ENCODE results near the gene DEAF1.
"Not testable (repeated sequence)": the region's sequence is repeated elsewhere in the genome, so short reads cannot be mapped to it uniquely, and the experiment has no call there.

The DEAF1 gene

DNA sequence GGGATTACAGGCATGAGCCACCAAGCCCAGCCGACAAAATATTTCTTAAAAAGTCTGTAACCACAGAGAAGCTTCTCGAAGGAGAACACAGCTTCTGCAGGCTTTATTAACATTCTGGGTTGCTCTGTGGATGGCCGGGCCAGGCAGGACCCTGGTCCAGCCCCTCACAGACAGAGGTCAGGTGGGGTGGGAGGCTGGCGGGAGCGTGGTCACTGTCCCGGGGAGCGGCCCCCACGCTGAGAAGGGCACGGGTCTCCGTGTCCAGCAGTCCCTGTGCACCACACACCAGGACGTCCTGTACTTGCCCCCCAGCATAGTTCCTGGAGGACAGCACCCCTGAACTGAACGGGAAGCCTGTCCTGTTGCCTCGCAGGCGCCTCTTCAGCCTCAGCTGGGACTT, 38.6 kb downstream of the DEAF1 start:
- no peak overlapping the region for H3K9ac ChIP-seq (ENCODE audit: low read depth, low read length, poor library complexity, severe bottlenecking)
- no peak overlapping the region for H3K4me3 ChIP-seq (ENCODE audit: low read length, poor library complexity, severe bottlenecking)
- H3K9me3 ChIP-seq (ENCODE audit: insufficient read depth, low read depth, low read length), result no peaks in the 10 kb centered on the region
- no peak for TF ChIP-seq EZH2phosphoT487 (IDR thresholded peaks at IDR 0.05; ENCODE audit: borderline replicate concordance)
- TF ChIP-seq, protein P1, sequence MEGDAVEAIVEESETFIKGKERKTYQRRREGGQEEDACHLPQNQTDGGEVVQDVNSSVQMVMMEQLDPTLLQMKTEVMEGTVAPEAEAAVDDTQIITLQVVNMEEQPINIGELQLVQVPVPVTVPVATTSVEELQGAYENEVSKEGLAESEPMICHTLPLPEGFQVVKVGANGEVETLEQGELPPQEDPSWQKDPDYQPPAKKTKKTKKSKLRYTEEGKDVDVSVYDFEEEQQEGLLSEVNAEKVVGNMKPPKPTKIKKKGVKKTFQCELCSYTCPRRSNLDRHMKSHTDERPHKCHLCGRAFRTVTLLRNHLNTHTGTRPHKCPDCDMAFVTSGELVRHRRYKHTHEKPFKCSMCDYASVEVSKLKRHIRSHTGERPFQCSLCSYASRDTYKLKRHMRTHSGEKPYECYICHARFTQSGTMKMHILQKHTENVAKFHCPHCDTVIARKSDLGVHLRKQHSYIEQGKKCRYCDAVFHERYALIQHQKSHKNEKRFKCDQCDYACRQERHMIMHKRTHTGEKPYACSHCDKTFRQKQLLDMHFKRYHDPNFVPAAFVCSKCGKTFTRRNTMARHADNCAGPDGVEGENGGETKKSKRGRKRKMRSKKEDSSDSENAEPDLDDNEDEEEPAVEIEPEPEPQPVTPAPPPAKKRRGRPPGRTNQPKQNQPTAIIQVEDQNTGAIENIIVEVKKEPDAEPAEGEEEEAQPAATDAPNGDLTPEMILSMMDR (conservative IDR thresholded peaks at IDR 0.05; ENCODE audit: low read length), result no peak
- H3K36me3 ChIP-seq (ENCODE audit: insufficient read depth, low read length), result peaks cover 49% of the 10 kb centered on the region; the same call in 1 of the 2 replicates
- H3K27me3 ChIP-seq (ENCODE audit: insufficient read depth, low read length, poor library complexity, severe bottlenecking), result no peaks in the 10 kb centered on the region
- H3K79me2 ChIP-seq (ENCODE audit: insufficient read depth, low read length), result no peaks in the 10 kb centered on the region
- no peak overlapping the region for H2AFZ ChIP-seq (ENCODE audit: low read length)
- H3K4me1 ChIP-seq (ENCODE audit: insufficient read depth, low read length, poor library complexity, severe bottlenecking), result no peaks in the 10 kb centered on the region
- no peak overlapping the region for H3K4me2 ChIP-seq (ENCODE audit: low read depth, low read length, poor library complexity, severe bottlenecking)
- H3F3A ChIP-seq (ENCODE audit: low read depth), result no peaks in the 10 kb centered on the region
- H4K20me1 ChIP-seq (ENCODE audit: insufficient read depth, low read length, poor library complexity, severe bottlenecking), result no peaks in the 10 kb centered on the region
- no peaks in the 10 kb centered on the region for H3K9me2 ChIP-seq (replicated peaks; ENCODE audit: low read depth, low read length)

DNA sequence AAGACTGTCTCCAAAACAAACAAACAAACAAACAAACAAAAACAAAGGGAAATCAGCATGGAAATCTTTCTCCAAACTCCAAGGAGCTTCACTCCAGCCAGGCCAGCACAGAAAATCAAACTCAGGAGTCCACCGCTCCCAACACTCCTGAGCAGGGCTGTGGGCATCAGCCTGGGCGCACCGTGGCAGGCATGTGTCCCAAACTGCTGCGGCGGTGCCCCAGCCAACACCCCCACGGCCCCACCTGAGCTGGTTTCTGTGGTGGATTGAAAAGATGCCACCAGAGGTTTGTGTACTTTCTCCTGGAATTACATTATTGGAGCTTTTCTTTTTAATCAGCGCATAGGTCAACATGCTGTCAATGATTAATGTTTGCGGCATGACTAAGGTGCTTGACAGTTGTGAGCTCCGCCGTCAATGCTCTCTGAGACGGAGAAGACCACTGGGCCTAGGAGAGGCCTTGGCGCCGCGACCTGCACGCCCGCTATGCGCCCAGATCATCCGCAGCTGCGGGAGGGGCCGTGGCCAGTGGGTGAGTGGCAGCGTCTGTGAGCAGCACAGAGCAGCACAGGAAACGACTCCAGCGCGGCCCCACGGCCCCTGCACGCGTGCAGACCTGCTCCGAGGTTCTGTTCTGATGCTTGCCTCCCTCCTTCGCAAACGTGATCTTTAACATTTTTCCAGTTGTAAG, 39.8 kb downstream of the DEAF1 start:
- H3K4me2 ChIP-seq (ENCODE audit: low read depth, low read length, poor library complexity, severe bottlenecking), result no peak overlapping the region
- no peaks in the 10 kb centered on the region for H3F3A ChIP-seq (ENCODE audit: low read depth)
- TF ChIP-seq EZH2phosphoT487 (IDR thresholded peaks at IDR 0.05; ENCODE audit: borderline replicate concordance), result no peak
- TF ChIP-seq, protein P1 (conservative IDR thresholded peaks at IDR 0.05; ENCODE audit: low read length), result no peak
- H3K36me3 ChIP-seq (ENCODE audit: insufficient read depth, low read length), result peaks cover 53% of the 10 kb centered on the region; the same call in 1 of the 2 replicates
- H4K20me1 ChIP-seq (ENCODE audit: insufficient read depth, low read length, poor library complexity, severe bottlenecking), result no peaks in the 10 kb centered on the region
- H3K9me3 ChIP-seq (ENCODE audit: insufficient read depth, low read depth, low read length), result no peaks in the 10 kb centered on the region
- H3K4me1 ChIP-seq (ENCODE audit: insufficient read depth, low read length, poor library complexity, severe bottlenecking), result no peaks in the 10 kb centered on the region
- no peak overlapping the region for H3K9ac ChIP-seq (ENCODE audit: low read depth, low read length, poor library complexity, severe bottlenecking)
- no peak overlapping the region for H3K4me3 ChIP-seq (ENCODE audit: low read length, poor library complexity, severe bottlenecking)
- no peaks in the 10 kb centered on the region for H3K9me2 ChIP-seq (replicated peaks; ENCODE audit: low read depth, low read length)
- no peaks in the 10 kb centered on the region for H3K27me3 ChIP-seq (ENCODE audit: insufficient read depth, low read length, poor library complexity, severe bottlenecking)
- H2AFZ ChIP-seq (ENCODE audit: low read length), result no peak overlapping the region
- H3K79me2 ChIP-seq (ENCODE audit: insufficient read depth, low read length), result no peaks in the 10 kb centered on the region

DNA sequence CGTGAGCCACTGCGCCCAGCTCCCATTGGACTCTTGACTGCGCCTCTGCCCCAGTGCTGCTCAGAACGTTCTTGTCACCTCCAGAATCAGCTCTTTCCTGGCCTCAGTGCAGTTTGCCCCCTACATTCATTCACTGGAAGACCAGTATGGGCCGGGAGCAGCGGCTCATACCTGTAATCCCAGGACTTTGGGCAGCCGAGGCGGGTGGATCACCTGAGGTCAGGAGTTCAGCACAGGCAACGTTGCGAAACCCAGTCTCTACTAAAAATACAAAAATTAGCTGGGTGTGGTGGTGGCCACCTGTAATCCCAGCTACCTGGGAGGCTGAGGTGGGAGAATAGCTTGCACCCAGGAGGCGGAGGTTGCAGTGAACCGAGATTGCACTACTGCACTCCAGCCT, 40.6 kb downstream of the DEAF1 start:
- not testable (repeated sequence) for H3F3A ChIP-seq (ENCODE audit: low read depth)
- H3K36me3 ChIP-seq (ENCODE audit: insufficient read depth, low read length), result peaks cover 51% of the 10 kb centered on the region; the same call in 1 of the 2 replicates

DNA sequence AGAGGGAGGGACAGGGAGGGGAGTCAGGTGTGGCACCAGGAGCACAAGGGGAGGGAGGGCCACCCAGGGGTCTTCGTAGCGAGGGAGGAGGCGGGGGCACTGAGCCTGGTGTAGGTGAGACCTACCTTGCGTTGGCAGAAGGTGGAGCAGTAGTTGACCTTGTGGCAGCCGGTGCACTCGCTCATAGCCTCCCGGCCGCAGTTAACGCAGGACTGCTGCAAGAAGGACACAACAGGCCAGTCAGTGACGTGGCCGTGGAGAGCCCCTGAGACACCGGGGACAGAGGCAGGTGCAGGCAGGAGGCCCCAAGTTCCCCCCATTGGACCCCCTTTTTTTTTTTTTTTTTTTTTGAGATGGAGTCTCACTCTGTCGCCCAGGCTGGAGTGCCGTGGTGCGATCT, 41.2 kb downstream of the DEAF1 start:
- Histone ChIP-seq H2AFZ (ENCODE audit: low read length) (no peak overlapping the region), H3K4me2 (ENCODE audit: low read depth, low read length, poor library complexity, severe bottlenecking) (no peak overlapping the region), H3K9me2 (replicated peaks; ENCODE audit: low read depth, low read length) (no peaks in the 10 kb centered on the region), H3K4me1 (ENCODE audit: insufficient read depth, low read length, poor library complexity, severe bottlenecking) (no peaks in the 10 kb centered on the region), H3F3A (ENCODE audit: low read depth) (no peaks in the 10 kb centered on the region), H3K36me3 (ENCODE audit: insufficient read depth, low read length) (peaks cover 48% of the 10 kb centered on the region; the same call in 1 of the 2 replicates), H4K20me1 (ENCODE audit: insufficient read depth, low read length, poor library complexity, severe bottlenecking) (no peaks in the 10 kb centered on the region), H3K4me3 (ENCODE audit: low read length, poor library complexity, severe bottlenecking) (no peak overlapping the region), H3K9ac (ENCODE audit: low read depth, low read length, poor library complexity, severe bottlenecking) (no peak overlapping the region), H3K27me3 (ENCODE audit: insufficient read depth, low read length, poor library complexity, severe bottlenecking) (no peaks in the 10 kb centered on the region), H3K79me2 (ENCODE audit: insufficient read depth, low read length) (no peaks in the 10 kb centered on the region), H3K9me3 (ENCODE audit: insufficient read depth, low read depth, low read length) (no peaks in the 10 kb centered on the region)
- TF ChIP-seq EZH2phosphoT487 (IDR thresholded peaks at IDR 0.05; ENCODE audit: borderline replicate concordance), result no peak
- TF ChIP-seq, protein P1 (conservative IDR thresholded peaks at IDR 0.05; ENCODE audit: low read length), result no peak

More for the DNA sequence above, 40.6 kb downstream of the DEAF1 start:
- not testable (repeated sequence) for H3K4me2 ChIP-seq (ENCODE audit: low read depth, low read length, poor library complexity, severe bottlenecking); H3K4me3 ChIP-seq (ENCODE audit: low read length, poor library complexity, severe bottlenecking); H3K79me2 ChIP-seq (ENCODE audit: insufficient read depth, low read length); H3K9ac ChIP-seq (ENCODE audit: low read depth, low read length, poor library complexity, severe bottlenecking); H3K9me2 ChIP-seq (replicated peaks; ENCODE audit: low read depth, low read length); H3K27me3 ChIP-seq (ENCODE audit: insufficient read depth, low read length, poor library complexity, severe bottlenecking); H2AFZ ChIP-seq (ENCODE audit: low read length); H3K9me3 ChIP-seq (ENCODE audit: insufficient read depth, low read depth, low read length); H4K20me1 ChIP-seq (ENCODE audit: insufficient read depth, low read length, poor library complexity, severe bottlenecking); H3K4me1 ChIP-seq (ENCODE audit: insufficient read depth, low read length, poor library complexity, severe bottlenecking)

DNA sequence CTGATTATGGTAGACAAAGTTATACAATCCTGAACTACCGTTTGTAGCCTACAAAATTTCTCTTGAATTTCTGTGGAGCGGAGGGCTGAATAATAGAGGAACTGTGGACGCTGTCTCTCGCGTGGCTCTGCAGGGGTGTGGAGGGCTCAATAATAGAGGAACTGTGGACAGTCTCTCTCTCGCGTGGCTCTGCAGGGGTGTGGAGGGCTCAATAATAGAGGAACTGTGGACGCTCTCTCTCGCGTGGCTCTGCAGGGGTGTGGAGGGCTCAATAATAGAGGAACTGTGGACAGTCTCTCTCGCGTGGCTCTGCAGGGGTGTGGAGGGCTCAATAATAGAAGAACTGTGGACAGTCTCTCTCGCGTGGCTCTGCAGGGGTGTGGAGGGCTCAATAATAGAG, 41.9 kb downstream of the DEAF1 start:
- H3K4me1 ChIP-seq (ENCODE audit: insufficient read depth, low read length, poor library complexity, severe bottlenecking); H3K79me2 ChIP-seq (ENCODE audit: insufficient read depth, low read length); H3K9me2 ChIP-seq (replicated peaks; ENCODE audit: low read depth, low read length); H3F3A ChIP-seq (ENCODE audit: low read depth); H2AFZ ChIP-seq (ENCODE audit: low read length); H3K27me3 ChIP-seq (ENCODE audit: insufficient read depth, low read length, poor library complexity, severe bottlenecking); H3K9me3 ChIP-seq (ENCODE audit: insufficient read depth, low read depth, low read length); H3K9ac ChIP-seq (ENCODE audit: low read depth, low read length, poor library complexity, severe bottlenecking); H3K4me2 ChIP-seq (ENCODE audit: low read depth, low read length, poor library complexity, severe bottlenecking); H4K20me1 ChIP-seq (ENCODE audit: insufficient read depth, low read length, poor library complexity, severe bottlenecking); H3K4me3 ChIP-seq (ENCODE audit: low read length, poor library complexity, severe bottlenecking): not testable (repeated sequence)
- peaks cover 43% of the 10 kb centered on the region; the same call in 1 of the 2 replicates for H3K36me3 ChIP-seq (ENCODE audit: insufficient read depth, low read length)
